ENCODE measurements around the gene UGGT1.

UGGT1 gene

GRCh38 chr2:128090945-128091725 is at the start of gene UGGT1:
UGGT1 (plus strand) TSS chr2:128091200; CDS start chr2:128091358, 158 bp downstream.
- TF ChIP-seq CTCF (conservative IDR thresholded peaks at IDR 0.05; ENCODE audit: low read depth, low read length): no peak
- DNase-seq (ENCODE audit: low read depth): peak; percentile 90
- H3K4me3 ChIP-seq (ENCODE audit: low read length): peak within 1 kb of the TSS; percentile 97

- no peak for TF ChIP-seq CTCF (conservative IDR thresholded peaks at IDR 0.05; ENCODE audit: low read depth, low read length)
- H3K4me3 ChIP-seq (ENCODE audit: low read length): no peak overlapping the region
- DNase-seq (ENCODE audit: low read depth): no peak
Measured at GRCh38 chr2:128041561-128041960, 49.4 kb upstream of the UGGT1 start.

GRCh38 chr2:128043041-128043440 is 48.0 kb upstream of the UGGT1 start:
- H3K4me3 ChIP-seq (ENCODE audit: low read length): no peak overlapping the region
- no peak for TF ChIP-seq CTCF (conservative IDR thresholded peaks at IDR 0.05; ENCODE audit: low read depth, low read length)
- no peak for DNase-seq (ENCODE audit: low read depth)

- no peak overlapping the region for H3K4me3 ChIP-seq (ENCODE audit: low read length)
- no peak for DNase-seq (ENCODE audit: low read depth)
- TF ChIP-seq CTCF (conservative IDR thresholded peaks at IDR 0.05; ENCODE audit: low read depth, low read length): no peak
Measured at GRCh38 chr2:128053331-128053730, 37.7 kb upstream of the UGGT1 start.

GRCh38 chr2:128054104-128054885 is 36.7 kb upstream of the UGGT1 start:
- DNase-seq (ENCODE audit: low read depth): no peak
- no peak for TF ChIP-seq CTCF (conservative IDR thresholded peaks at IDR 0.05; ENCODE audit: low read depth, low read length)
- no peak overlapping the region for H3K4me3 ChIP-seq (ENCODE audit: low read length)

GRCh38 chr2:128057334-128057733 is 33.7 kb upstream of the UGGT1 start:
- no peak overlapping the region for H3K4me3 ChIP-seq (ENCODE audit: low read length)
- DNase-seq (ENCODE audit: low read depth): no peak
- no peak for TF ChIP-seq CTCF (conservative IDR thresholded peaks at IDR 0.05; ENCODE audit: low read depth, low read length)

All from retinal pigment epithelial cell (primary cell).